AG10803 (cell line): ENCODE results near the gene SYNGR2.

ENCODE experiments used
- DNase-seq: peaks from one replicate; pipeline ENCODE4 v3.0.0; 2010; ENCODE audit warnings: low read depth
- H3K4me3 ChIP-seq: 2 replicates; pipeline ENCODE4 v1.5.1; 2011; ENCODE audit warnings: mild to moderate bottlenecking, low read length, control low read depth
- TF ChIP-seq, protein P1 (sequence below): conservative IDR thresholded peaks from 2 replicates; pipeline ENCODE4 v1.5.1; 2011; ENCODE audit warnings: mild to moderate bottlenecking, low read length, control low read depth, inconsistent platforms

Gene SYNGR2

DNA sequence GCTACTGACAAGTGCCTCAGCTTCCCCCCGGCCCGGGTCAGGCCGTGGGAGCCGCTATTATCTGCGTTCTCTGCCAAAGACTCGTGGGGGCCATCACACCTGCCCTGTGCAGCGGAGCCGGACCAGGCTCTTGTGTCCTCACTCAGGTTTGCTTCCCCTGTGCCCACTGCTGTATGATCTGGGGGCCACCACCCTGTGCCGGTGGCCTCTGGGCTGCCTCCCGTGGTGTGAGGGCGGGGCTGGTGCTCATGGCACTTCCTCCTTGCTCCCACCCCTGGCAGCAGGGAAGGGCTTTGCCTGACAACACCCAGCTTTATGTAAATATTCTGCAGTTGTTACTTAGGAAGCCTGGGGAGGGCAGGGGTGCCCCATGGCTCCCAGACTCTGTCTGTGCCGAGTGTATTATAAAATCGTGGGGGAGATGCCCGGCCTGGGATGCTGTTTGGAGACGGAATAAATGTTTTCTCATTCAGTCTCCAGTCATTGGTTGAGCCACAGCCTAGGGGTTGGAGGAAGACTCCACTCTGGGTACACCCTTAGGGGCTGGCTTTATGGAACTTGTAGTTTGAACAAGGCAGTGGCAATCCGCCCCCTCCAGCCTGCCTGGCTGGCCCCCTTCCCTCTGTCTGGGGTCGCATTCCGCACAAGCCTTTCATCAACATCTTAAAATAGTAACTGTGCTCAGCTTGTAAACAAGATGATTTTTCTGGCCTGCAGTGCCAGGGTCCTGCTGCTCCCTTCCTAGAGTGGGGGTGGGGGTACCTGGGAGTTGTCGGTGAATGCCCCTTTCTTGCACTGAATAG lies 4.1 kb downstream of the SYNGR2 start:
- no peak overlapping the region for H3K4me3 ChIP-seq
- TF ChIP-seq, protein P1, sequence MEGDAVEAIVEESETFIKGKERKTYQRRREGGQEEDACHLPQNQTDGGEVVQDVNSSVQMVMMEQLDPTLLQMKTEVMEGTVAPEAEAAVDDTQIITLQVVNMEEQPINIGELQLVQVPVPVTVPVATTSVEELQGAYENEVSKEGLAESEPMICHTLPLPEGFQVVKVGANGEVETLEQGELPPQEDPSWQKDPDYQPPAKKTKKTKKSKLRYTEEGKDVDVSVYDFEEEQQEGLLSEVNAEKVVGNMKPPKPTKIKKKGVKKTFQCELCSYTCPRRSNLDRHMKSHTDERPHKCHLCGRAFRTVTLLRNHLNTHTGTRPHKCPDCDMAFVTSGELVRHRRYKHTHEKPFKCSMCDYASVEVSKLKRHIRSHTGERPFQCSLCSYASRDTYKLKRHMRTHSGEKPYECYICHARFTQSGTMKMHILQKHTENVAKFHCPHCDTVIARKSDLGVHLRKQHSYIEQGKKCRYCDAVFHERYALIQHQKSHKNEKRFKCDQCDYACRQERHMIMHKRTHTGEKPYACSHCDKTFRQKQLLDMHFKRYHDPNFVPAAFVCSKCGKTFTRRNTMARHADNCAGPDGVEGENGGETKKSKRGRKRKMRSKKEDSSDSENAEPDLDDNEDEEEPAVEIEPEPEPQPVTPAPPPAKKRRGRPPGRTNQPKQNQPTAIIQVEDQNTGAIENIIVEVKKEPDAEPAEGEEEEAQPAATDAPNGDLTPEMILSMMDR: no peak
- no peak for DNase-seq

DNA sequence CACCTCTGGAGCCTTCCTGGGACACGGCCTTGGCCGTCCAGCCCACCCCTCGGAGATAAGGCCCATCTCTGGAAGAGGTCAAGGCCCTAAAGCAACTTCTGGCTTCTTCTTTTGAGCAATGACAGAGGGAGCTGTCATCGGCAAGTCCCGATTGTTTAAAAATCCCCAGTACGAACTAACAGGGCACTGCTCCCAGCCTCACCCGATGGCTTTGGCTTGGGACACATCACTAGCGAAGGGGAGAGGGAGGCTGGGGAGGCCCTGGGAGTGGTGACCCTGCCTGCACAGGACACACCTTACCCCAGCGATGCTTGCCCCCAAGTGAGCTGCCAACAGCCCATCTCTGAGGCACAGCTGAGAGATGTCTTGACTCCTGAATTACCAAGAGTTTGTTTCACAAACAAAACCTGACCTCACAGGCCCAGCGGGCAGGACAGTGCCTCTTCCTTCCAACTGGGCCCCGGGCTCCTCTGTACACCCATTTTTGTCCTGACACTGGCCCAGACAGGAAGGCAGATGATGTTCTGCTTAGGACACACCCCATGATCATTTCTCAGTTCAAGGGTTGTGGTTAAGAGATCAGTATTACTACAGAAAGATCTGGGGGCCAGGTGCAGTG lies 4.8 kb downstream of the SYNGR2 start:
- H3K4me3 ChIP-seq: no peak overlapping the region
- TF ChIP-seq, protein P1: no peak
- DNase-seq: no peak

DNA sequence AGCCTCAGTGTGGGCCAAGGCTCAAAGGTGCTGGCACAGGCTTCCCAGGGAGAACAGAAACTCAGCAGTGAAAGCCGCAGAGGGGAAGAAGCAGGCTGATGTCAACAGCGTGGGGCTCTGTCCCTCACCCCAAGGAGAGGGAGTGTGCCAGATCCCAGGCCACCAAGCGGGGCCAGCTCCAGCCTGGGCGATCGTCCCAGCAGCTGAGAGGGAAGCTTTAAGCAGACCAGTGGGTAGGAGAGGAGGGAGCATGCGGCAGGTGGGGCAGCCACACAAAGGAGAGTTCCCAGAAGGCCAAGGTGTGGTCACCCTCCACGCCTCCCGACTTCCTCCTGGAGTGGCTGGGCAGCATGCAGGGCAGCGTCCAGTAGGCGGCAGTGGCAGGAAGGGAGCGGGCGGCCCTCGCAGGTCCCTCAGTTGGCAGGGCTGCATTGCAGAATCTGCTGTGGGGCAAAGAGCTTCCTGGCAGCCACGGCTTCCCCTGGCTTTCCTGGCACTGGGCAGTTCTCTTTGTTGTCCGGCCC lies 6.0 kb downstream of the SYNGR2 start:
- TF ChIP-seq, protein P1: no peak
- H3K4me3 ChIP-seq: no peak overlapping the region
- DNase-seq: no peak

DNA sequence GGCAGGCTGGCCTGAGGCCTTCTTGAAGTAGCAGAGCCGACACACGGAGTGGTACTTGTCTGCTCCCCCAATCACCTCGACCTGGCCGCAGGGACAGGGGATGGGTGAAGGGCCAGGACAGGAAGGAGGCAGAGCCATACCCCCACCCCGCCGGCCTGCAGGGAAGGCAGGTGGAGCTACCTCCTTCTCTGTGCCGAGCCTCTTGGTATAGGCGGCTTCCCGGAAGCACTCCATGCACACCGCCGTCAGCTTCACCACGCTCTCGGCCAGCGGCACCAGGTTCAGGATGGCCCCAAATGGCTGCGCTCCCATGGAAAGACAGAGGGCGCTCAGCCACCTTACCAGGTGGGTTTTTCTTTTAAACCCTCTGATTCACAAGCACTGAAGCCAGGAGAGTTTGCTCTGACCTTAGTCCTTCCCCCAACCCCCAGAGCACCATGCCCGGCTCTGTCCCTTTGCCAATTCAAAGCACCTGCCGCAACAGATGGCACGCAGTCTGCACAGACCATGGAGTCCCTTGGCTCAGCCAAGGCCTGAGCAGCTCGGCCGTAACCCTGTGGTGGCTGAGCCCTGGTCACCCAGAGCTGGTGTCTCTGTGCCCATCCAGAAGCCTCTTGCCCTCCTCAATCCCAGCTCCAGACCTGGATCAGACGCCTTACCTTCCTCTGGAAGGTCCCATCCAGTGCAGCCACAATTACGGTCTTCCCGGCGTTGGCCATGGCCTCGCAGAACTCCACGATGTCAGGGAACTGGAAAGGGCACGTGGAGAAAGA lies 6.7 kb downstream of the SYNGR2 start:
- TF ChIP-seq, protein P1: no peak
- no peak overlapping the region for H3K4me3 ChIP-seq
- DNase-seq: no peak

DNA sequence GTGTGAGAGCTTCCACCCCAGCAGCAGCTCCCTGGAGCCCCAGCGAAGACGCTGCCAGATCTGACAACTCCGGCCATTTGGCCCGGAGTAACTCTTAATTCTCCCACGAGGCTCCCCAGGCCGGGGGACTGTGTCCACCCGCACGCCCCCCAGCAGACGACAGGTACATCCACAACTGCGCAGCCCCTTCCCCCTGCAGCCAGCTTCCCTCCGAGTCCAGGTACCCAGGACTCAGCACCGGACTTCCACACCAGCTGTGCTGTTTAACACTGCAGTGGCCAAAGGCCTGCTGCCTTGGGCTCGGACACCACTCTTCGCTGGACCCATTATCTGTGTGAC lies 7.2 kb downstream of the SYNGR2 start:
- TF ChIP-seq, protein P1: no peak
- H3K4me3 ChIP-seq: no peak overlapping the region
- DNase-seq: no peak

DNA sequence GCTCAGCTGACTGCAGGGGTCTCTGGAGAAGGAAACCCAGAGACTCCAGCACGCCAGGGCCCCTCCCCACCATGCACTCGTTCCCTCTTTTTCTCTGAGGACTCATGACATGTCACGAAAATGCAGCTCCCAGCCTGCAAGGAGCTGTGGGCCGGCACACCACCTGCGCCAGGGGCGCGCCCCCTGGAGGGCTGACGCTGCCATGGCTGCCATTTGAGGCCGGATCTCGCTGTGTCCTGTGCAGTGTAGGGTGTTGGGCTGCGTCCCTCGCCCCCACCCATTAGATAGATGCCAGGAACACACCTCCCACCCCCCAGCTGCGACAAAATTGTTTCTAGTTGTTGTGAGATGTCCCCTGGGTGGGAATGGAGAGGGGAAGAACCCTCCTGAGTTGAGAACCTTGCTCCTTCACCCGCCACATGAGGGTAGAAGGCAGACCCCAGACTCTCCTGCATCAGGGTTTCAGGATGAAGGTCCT lies 8.2 kb downstream of the SYNGR2 start:
- no peak overlapping the region for H3K4me3 ChIP-seq
- DNase-seq: peak; percentile 32
- TF ChIP-seq, protein P1: peak; percentile 80
